Panc1 (cell line): ENCODE measurements around the gene THRB. TPM values are rescaled to one million over a fixed set of nuclear protein-coding genes. Genes with fewer than 3 reads are reported as not detected.

Source experiments
- ATAC-seq: fragments of 200-7000 bp; cut with Tn5 transposase; 2 replicates; pipeline ENCODE4 v1.9.1; 2020; ENCODE audit warnings: mild to moderate bottlenecking, moderate library complexity
- BruUV-seq: library from RNA; stranded (reverse); fragments of 400-500 nt; replicated peaks from 2 replicates; lab custom pipeline; 2021; lab: Mats Ljungman, UMichigan
- CTCF ChIA-PET: fragments of 300-600 bp; sonication (Branson Sonifier 250); formaldehyde crosslinking; loops from one replicate; lab custom pipeline; 2022; ENCODE audit warnings: antibody characterized with exemption; lab: Charles Lee
- POLR2A ChIA-PET: fragments of 300-600 bp; sonication (Branson Sonifier 250); formaldehyde crosslinking; loops from one replicate; lab custom pipeline; 2022; ENCODE audit warnings: antibody characterized with exemption; lab: Charles Lee
- DNase-seq: peaks from one replicate; pipeline ENCODE4 v3.0.0-alpha.2; 2010; ENCODE audit warnings: low read depth, low spot score
- H3K27ac ChIP-seq: 2 replicates; pipeline ENCODE4 v1.5.1; 2011; ENCODE audit warnings: mild to moderate bottlenecking, low read length, inconsistent platforms
- H3K27me3 ChIP-seq: fragments of 200-500 bp; sonication (Bioruptor generic); 2 replicates; pipeline ENCODE4 v1.6.0; 2014; ENCODE audit warnings: low read length, inconsistent platforms; ENCODE audit not compliant: control insufficient read depth, insufficient read depth
- H3K36me3 ChIP-seq: fragments of 200-500 bp; sonication (Bioruptor generic); 2 replicates; pipeline ENCODE4 v1.5.1; 2014; ENCODE audit warnings: inconsistent platforms, mild to moderate bottlenecking, low read length, moderate library complexity; ENCODE audit not compliant: control insufficient read depth, insufficient read depth
- H3K4me1 ChIP-seq: 2 replicates; pipeline ENCODE4 v1.5.1; 2011; ENCODE audit warnings: inconsistent platforms, mild to moderate bottlenecking, low read length, moderate library complexity; ENCODE audit not compliant: control insufficient read depth, insufficient read depth
- H3K4me3 ChIP-seq, 2 experiments: 2 replicates each; pipeline ENCODE4 v1.5.1; 2011 to 2012; ENCODE audit warnings: low read depth in 2 of 2, low read length in 2 of 2, mild to moderate bottlenecking in 2 of 2, inconsistent platforms in 1 of 2, moderate library complexity in 1 of 2
- H3K9me3 ChIP-seq: fragments of 200-500 bp; sonication (Bioruptor generic); 2 replicates; pipeline ENCODE4 v1.5.1; 2014; ENCODE audit warnings: low read depth, mild to moderate bottlenecking, inconsistent platforms, low read length, moderate library complexity; ENCODE audit not compliant: control insufficient read depth, insufficient read depth
- CTCF ChIP-seq: fragments of 450-650 bp; IDR thresholded peaks from 2 replicates; pipeline ENCODE4 v1.5.1; 2017; ENCODE audit warnings: mild to moderate bottlenecking
- POLR2AphosphoS5 ChIP-seq: IDR thresholded peaks from 2 replicates; pipeline ENCODE4 v1.6.1; 2012; ENCODE audit warnings: mild to moderate bottlenecking, low read depth, low read length, moderate library complexity
- REST ChIP-seq, 2 experiments: IDR thresholded peaks; 2 replicates each; pipeline ENCODE4 v1.6.1; 2011 to 2012; ENCODE audit warnings: low read depth in 2 of 2, control low read depth in 1 of 2, low read length in 1 of 2, mild to moderate bottlenecking in 1 of 2, moderate library complexity in 1 of 2; ENCODE audit not compliant: insufficient read depth in 1 of 2
- SIN3A ChIP-seq: IDR thresholded peaks from 2 replicates; pipeline ENCODE4 v1.6.1; 2012; ENCODE audit warnings: low read depth, mild to moderate bottlenecking, low read length, moderate library complexity, borderline replicate concordance; ENCODE audit not compliant: insufficient read depth
- TCF7L2 ChIP-seq: IDR thresholded peaks from 2 replicates; pipeline ENCODE4 v1.6.1; 2011; ENCODE audit warnings: mild to moderate bottlenecking, low read depth, low read length, inconsistent platforms
- in situ Hi-C: cut with HindIII; loops from 2 replicates; pipeline ENCODE4 v1.10.0; 2016; ENCODE audit warnings: low sequenced_read_pairs, low pct_unique_long_range_greater_than_20kb
- intact Hi-C: fragments of 100-400 bp; cut with micrococcal nuclease; formaldehyde crosslinking; loops from one replicate; pipeline ENCODE4 v1.10.0; 2022; ENCODE audit not compliant: unreplicated experiment
- total RNA-seq: library from RNA; stranded (reverse); gene quantifications from one replicate; pipeline ENCODE4 v1.2.1, GENCODE V29; 2021; ENCODE audit not compliant: unreplicated experiment

THRB gene
- total RNA-seq, 1 experiment from 2014 or later, result 3.9 TPM

- no TSS peak for BruUV-seq
- no peak overlapping the region for H3K4me3 ChIP-seq
- in situ Hi-C loops, result no loop called here
- ChIA-PET CTCF (no interaction called here), POLR2A (no interaction called here)
- intact Hi-C loops, result no loop called here
- H3K36me3 ChIP-seq, result no peaks in the 10 kb centered on the region
- H3K9me3 ChIP-seq, result no peaks in the 10 kb centered on the region
- H3K27ac ChIP-seq, result no peak overlapping the region
- ATAC-seq (no peak), DNase-seq (no peak)
- no peaks in the 10 kb centered on the region for H3K27me3 ChIP-seq
- TF ChIP-seq REST (IDR thresholded peaks at IDR 0.05; ENCODE audit: insufficient read depth in 1 of 2, low read depth in 2 of 2, low read length in 1 of 2) (no peak), TCF7L2 (no peak), SIN3A (no peak), CTCF (no peak), POLR2AphosphoS5 (no peak)
- no peaks in the 10 kb centered on the region for H3K4me1 ChIP-seq
Measured at GRCh38 chr3:24340161-24340560, 154.5 kb downstream of the THRB start.

GRCh38 chr3:24339266-24339825 is 155.3 kb downstream of the THRB start:
- Histone ChIP-seq H3K9me3 (no peaks in the 10 kb centered on the region), H3K4me3 (no peak overlapping the region), H3K27ac (no peak overlapping the region), H3K4me1 (no peaks in the 10 kb centered on the region), H3K27me3 (no peaks in the 10 kb centered on the region), H3K36me3 (no peaks in the 10 kb centered on the region)
- TF ChIP-seq REST (IDR thresholded peaks at IDR 0.05; ENCODE audit: insufficient read depth in 1 of 2, low read depth in 2 of 2, low read length in 1 of 2) (no peak), SIN3A (no peak), CTCF (no peak), TCF7L2 (no peak), POLR2AphosphoS5 (no peak)
- ChIA-PET POLR2A (no interaction called here), CTCF (no interaction called here)
- no peak for DNase-seq
- ATAC-seq, result no peak
- intact Hi-C loops (no loop called here), in situ Hi-C loops (no loop called here)
- BruUV-seq, result no TSS peak
